Measurements from ENCODE around the gene MAP4K2. TPM values are rescaled to one million over a fixed set of nuclear protein-coding genes. Genes with fewer than 3 reads are reported as not detected.

MAP4K2 gene
- total and polyA plus RNA-seq, 2 of the 13 experiments (the other 11 are each of a cell fraction or from before 2014, with no cell fraction given) = 8.3 to 17.6 TPM

DNA sequence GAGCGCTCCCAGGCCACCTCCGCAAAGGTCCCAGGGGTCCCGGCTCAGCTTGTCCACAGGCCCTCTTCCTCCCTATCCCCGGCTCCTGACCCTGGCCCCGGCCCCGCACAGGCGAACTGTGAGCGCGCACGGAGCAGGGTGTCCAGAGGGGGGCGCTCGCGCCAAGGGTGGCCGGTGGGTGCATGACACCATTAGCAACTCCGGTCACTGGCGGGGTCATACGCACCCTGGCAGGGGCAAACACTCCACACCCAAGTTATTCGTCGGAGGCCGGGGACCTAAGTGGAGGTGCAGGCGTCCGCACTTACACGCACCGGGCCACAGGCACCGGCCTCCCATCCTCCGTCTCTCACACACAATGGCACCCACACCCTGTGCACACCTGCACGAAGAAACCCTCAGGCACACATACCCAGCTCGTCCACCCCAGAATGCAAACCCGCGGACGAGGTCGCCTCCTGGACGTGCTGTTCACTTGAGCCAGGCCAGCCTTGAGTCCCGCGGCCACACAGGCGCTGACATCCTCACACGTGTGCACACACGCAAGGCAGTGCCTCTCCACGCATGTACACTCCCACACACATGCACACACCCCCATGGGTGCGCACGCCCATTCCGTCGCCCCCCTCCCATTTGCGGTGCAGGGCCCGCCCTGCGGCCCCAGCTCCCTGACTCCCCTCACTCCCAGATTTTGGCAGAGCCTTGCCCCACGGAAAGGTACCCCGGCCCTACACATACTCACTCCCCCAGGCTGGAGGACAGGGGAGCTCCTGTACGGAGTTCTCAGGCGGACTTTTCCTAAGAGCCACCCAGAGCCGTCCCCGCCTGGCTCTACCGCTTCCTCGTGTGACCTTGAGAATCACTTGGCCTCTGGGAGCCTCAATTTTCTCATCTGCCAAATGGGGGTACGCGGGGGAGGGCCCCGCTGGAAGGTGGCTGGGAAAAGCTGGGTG, 59.1 kb downstream of the MAP4K2 start, which contains the start of gene RASGRP2 (continued):
- TF ChIP-seq, protein P1, sequence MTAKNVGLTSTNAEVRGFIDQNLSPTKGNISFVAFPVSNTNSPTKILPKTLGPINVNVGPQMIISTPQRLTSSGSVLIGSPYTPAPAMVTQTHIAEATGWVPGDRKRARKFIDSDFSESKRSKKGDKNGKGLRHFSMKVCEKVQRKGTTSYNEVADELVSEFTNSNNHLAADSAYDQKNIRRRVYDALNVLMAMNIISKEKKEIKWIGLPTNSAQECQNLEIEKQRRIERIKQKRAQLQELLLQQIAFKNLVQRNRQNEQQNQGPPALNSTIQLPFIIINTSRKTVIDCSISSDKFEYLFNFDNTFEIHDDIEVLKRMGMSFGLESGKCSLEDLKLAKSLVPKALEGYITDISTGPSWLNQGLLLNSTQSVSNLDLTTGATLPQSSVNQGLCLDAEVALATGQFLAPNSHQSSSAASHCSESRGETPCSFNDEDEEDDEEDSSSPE (CRISPR knock-in tag; IDR thresholded peaks at IDR 0.05) = no peak
- TF ChIP-seq TCF12 (IDR thresholded peaks at IDR 0.05) = no peak
- no peak for TF ChIP-seq TCF12 (CRISPR knock-in tag; IDR thresholded peaks at IDR 0.05)
- no peak for TF ChIP-seq HHEX (CRISPR knock-in tag; IDR thresholded peaks at IDR 0.05)
- no peak for TF ChIP-seq PHF20 (CRISPR knock-in tag; IDR thresholded peaks at IDR 0.05)
- TF ChIP-seq, protein P2, sequence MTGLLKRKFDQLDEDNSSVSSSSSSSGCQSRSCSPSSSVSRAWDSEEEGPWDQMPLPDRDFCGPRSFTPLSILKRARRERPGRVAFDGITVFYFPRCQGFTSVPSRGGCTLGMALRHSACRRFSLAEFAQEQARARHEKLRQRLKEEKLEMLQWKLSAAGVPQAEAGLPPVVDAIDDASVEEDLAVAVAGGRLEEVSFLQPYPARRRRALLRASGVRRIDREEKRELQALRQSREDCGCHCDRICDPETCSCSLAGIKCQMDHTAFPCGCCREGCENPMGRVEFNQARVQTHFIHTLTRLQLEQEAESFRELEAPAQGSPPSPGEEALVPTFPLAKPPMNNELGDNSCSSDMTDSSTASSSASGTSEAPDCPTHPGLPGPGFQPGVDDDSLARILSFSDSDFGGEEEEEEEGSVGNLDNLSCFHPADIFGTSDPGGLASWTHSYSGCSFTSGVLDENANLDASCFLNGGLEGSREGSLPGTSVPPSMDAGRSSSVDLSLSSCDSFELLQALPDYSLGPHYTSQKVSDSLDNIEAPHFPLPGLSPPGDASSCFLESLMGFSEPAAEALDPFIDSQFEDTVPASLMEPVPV (CRISPR knock-in tag; IDR thresholded peaks at IDR 0.05) = no peak
- no peak for TF ChIP-seq ELF3 (CRISPR knock-in tag; IDR thresholded peaks at IDR 0.05)
- no peak for TF ChIP-seq RNF2 (conservative IDR thresholded peaks at IDR 0.05; ENCODE audit: low read depth)
- TF ChIP-seq, protein P3, sequence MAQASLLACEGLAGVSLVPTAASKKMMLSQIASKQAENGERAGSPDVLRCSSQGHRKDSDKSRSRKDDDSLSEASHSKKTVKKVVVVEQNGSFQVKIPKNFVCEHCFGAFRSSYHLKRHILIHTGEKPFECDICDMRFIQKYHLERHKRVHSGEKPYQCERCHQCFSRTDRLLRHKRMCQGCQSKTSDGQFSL (CRISPR knock-in tag; IDR thresholded peaks at IDR 0.05) = no peak
- TF ChIP-seq EP300 (IDR thresholded peaks at IDR 0.05; ENCODE audit: low read depth in 2 of 2, low read length in 2 of 2) = no peak
- TF ChIP-seq EP300 (CRISPR knock-in tag; IDR thresholded peaks at IDR 0.05; ENCODE audit: borderline replicate concordance) = no peak
- TF ChIP-seq, protein P4, sequence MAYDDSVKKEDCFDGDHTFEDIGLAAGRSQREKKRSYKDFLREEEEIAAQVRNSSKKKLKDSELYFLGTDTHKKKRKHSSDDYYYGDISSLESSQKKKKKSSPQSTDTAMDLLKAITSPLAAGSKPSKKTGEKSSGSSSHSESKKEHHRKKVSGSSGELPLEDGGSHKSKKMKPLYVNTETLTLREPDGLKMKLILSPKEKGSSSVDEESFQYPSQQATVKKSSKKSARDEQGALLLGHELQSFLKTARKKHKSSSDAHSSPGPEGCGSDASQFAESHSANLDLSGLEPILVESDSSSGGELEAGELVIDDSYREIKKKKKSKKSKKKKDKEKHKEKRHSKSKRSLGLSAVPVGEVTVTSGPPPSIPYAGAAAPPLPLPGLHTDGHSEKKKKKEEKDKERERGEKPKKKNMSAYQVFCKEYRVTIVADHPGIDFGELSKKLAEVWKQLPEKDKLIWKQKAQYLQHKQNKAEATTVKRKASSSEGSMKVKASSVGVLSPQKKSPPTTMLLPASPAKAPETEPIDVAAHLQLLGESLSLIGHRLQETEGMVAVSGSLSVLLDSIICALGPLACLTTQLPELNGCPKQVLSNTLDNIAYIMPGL (CRISPR knock-in tag; IDR thresholded peaks at IDR 0.05; ENCODE audit: borderline replicate concordance in 1 of 2, low read depth in 1 of 2) = peak; percentile 2 to 42; a peak in 1 of 4 replicates
- no peak for TF ChIP-seq PRPF4 (IDR thresholded peaks at IDR 0.05; ENCODE audit: low read depth, low read length, poor library complexity, severe bottlenecking)
- TF ChIP-seq, protein P5, sequence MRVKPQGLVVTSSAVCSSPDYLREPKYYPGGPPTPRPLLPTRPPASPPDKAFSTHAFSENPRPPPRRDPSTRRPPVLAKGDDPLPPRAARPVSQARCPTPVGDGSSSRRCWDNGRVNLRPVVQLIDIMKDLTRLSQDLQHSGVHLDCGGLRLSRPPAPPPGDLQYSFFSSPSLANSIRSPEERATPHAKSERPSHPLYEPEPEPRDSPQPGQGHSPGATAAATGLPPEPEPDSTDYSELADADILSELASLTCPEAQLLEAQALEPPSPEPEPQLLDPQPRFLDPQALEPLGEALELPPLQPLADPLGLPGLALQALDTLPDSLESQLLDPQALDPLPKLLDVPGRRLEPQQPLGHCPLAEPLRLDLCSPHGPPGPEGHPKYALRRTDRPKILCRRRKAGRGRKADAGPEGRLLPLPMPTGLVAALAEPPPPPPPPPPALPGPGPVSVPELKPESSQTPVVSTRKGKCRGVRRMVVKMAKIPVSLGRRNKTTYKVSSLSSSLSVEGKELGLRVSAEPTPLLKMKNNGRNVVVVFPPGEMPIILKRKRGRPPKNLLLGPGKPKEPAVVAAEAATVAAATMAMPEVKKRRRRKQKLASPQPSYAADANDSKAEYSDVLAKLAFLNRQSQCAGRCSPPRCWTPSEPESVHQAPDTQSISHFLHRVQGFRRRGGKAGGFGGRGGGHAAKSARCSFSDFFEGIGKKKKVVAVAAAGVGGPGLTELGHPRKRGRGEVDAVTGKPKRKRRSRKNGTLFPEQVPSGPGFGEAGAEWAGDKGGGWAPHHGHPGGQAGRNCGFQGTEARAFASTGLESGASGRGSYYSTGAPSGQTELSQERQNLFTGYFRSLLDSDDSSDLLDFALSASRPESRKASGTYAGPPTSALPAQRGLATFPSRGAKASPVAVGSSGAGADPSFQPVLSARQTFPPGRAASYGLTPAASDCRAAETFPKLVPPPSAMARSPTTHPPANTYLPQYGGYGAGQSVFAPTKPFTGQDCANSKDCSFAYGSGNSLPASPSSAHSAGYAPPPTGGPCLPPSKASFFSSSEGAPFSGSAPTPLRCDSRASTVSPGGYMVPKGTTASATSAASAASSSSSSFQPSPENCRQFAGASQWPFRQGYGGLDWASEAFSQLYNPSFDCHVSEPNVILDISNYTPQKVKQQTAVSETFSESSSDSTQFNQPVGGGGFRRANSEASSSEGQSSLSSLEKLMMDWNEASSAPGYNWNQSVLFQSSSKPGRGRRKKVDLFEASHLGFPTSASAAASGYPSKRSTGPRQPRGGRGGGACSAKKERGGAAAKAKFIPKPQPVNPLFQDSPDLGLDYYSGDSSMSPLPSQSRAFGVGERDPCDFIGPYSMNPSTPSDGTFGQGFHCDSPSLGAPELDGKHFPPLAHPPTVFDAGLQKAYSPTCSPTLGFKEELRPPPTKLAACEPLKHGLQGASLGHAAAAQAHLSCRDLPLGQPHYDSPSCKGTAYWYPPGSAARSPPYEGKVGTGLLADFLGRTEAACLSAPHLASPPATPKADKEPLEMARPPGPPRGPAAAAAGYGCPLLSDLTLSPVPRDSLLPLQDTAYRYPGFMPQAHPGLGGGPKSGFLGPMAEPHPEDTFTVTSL (CRISPR knock-in tag; IDR thresholded peaks at IDR 0.05; ENCODE audit: borderline replicate concordance) = no peak
- TF ChIP-seq POLR2AphosphoS5 (IDR thresholded peaks at IDR 0.05; ENCODE audit: low read depth, low read length) = no peak
- TF ChIP-seq ZMYM3 (CRISPR knock-in tag; IDR thresholded peaks at IDR 0.05) = peak; percentile 35
- TF ChIP-seq DNMT1 (CRISPR knock-in tag; IDR thresholded peaks at IDR 0.05) = no peak
- TF ChIP-seq ZNF776 (CRISPR knock-in tag; IDR thresholded peaks at IDR 0.05) = no peak
